HepG2 (cell line): ENCODE measurements around the gene EMC9. TPM values are rescaled to one million over a fixed set of nuclear protein-coding genes. Genes with fewer than 3 reads are reported as not detected.
A peak's percentile ranks its signal among the peaks of the same experiment; 100 is the strongest.

Experiments used
- KMT2B ChIP-seq: IDR thresholded peaks from 2 replicates; pipeline ENCODE4 v1.6.1; 2016; ENCODE audit warnings: missing genetic modification reagents, missing compliant biosample characterization
- NFE2L2 ChIP-seq: fragments of 150-350 bp; IDR thresholded peaks from 2 replicates; pipeline ENCODE4 v1.6.1; 2014; ENCODE audit warnings: low read length
- NR2C2 ChIP-seq: sonication (generic); formaldehyde crosslinking; IDR thresholded peaks from 2 replicates; pipeline ENCODE4 v1.4.0; 2020; ENCODE audit warnings: missing genetic modification reagents, mild to moderate bottlenecking, moderate library complexity, borderline replicate concordance
- SRSF9 ChIP-seq: fragments of 200-400 bp; formaldehyde crosslinking; IDR thresholded peaks from 2 replicates; pipeline ENCODE4 v1.6.1; 2018; ENCODE audit warnings: borderline replicate concordance, mild to moderate bottlenecking, low read depth, low read length; ENCODE audit not compliant: insufficient read depth, poor library complexity, severe bottlenecking
- TGIF2 ChIP-seq: IDR thresholded peaks from 2 replicates; pipeline ENCODE4 v1.6.1; 2016; ENCODE audit warnings: control low read depth, missing compliant biosample characterization
- ZBTB7B ChIP-seq: sonication (generic); formaldehyde crosslinking; IDR thresholded peaks from 2 replicates; pipeline ENCODE4 v1.4.0; 2020; ENCODE audit warnings: missing genetic modification reagents
- ZNF251 ChIP-seq: sonication (generic); formaldehyde crosslinking; IDR thresholded peaks from 2 replicates; pipeline ENCODE4 v1.9.0; 2021; ENCODE audit warnings: mild to moderate bottlenecking, missing genetic modification reagents
- ZNF510 ChIP-seq: sonication (generic); formaldehyde crosslinking; IDR thresholded peaks from 2 replicates; pipeline ENCODE4 v1.4.0; 2020; ENCODE audit warnings: low read depth, mild to moderate bottlenecking, missing genetic modification reagents
- ZNF709 ChIP-seq: sonication (generic); formaldehyde crosslinking; IDR thresholded peaks from 2 replicates; pipeline ENCODE4 v1.5.0; 2020; ENCODE audit warnings: mild to moderate bottlenecking, missing genetic modification reagents
- polyA plus RNA-seq, 8 experiments: library from polyadenylated mRNA; depleted of rRNA in 3 of 8; stranded (reverse) in 7 of 8; unstranded in 1 of 8; fragments of >200 nt; fragmentation: Illumina TruSeq in 4 of 8; extraction: Trizol in 4 of 8; gene quantifications; 2 replicates each; pipeline versions ENCODE4 v1.2.1 to v1.2.3, GENCODE V29; 2011 to 2016; ENCODE audit warnings: low read depth in 4 of 8, missing spikeins in 1 of 8, mixed read lengths in 1 of 8; ENCODE audit not compliant: insufficient read depth in 1 of 8
- total RNA-seq, 5 experiments: library from RNA; depleted of rRNA; stranded (reverse); fragments of >200 nt; fragmentation: Illumina TruSeq; extraction: Trizol; gene quantifications; 2 replicates each; pipeline ENCODE4 v1.2.3, GENCODE V29; 2016; ENCODE audit warnings: low read depth in 1 of 5
- TF ChIP-seq, protein P1 (sequence below): sonication (generic); formaldehyde crosslinking; IDR thresholded peaks from 2 replicates; pipeline ENCODE4 v1.5.0; 2020; ENCODE audit warnings: mild to moderate bottlenecking, missing genetic modification reagents, borderline replicate concordance
- TF ChIP-seq, protein P2 (sequence below): sonication (generic); formaldehyde crosslinking; IDR thresholded peaks from 2 replicates; pipeline ENCODE4 v1.5.0; 2020; ENCODE audit warnings: missing genetic modification reagents, mild to moderate bottlenecking, borderline replicate concordance
- TF ChIP-seq, protein P3 (sequence below): sonication (generic); formaldehyde crosslinking; IDR thresholded peaks from 2 replicates; pipeline ENCODE4 v1.9.0; 2021; ENCODE audit warnings: mild to moderate bottlenecking, missing genetic modification reagents
- TF ChIP-seq, protein P4 (sequence below): sonication (generic); formaldehyde crosslinking; conservative IDR thresholded peaks from 2 replicates; pipeline ENCODE4 v1.4.0; 2020; ENCODE audit warnings: missing genetic modification reagents
- TF ChIP-seq, protein P5 (sequence below): sonication (generic); formaldehyde crosslinking; IDR thresholded peaks from 2 replicates; pipeline ENCODE4 v1.9.0; 2022; ENCODE audit warnings: low read depth, missing genetic modification reagents

Gene EMC9
- total and polyA plus RNA-seq, 2 of the 13 experiments (the other 11 are each of a cell fraction or from before 2014, with no cell fraction given) = 60.5 to 78.7 TPM

DNA sequence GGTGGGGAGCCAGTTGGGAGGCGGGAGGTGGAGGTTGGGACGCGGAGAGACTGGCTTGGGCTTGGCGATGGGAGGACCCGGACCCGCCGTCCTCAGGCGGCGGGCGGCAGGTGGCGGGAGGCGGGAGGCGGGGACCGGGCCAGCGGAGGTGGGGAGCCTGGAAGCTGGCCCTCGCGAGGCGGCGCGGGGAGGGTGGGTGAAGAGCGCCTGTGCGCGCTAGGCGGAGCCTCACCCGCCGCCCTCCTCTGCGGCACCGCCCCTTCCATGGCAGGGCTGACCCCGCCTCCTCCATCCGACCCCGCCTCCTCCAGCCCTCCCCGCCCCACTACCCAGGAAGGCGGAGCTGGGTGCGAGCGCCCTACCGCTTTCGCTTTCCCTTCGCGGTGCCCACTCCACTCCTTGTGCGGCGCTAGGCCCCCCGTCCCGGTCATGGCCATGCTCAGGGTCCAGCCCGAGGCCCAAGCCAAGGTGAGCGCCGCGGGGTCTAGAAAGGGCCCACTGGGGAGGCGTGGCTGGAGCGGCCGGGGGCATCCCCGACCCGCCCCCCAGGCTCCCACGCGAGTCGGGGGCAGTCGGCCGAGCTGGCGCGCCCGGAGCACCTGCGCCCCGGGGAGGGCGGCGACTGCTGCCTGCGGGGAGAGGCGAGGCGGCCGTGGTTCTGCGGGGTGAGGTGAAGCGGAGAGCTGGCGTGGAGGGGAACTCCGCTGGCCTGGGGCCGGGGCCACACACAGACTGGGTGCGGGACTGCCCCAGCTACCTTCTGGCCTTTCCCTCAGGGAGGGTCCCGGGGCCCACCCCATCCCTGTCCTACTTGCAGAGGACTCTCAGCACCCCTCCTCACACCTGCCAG, 5.3 kb downstream of the EMC9 start, which contains the start of gene PSME1 (continued):
- TF ChIP-seq, protein P1, sequence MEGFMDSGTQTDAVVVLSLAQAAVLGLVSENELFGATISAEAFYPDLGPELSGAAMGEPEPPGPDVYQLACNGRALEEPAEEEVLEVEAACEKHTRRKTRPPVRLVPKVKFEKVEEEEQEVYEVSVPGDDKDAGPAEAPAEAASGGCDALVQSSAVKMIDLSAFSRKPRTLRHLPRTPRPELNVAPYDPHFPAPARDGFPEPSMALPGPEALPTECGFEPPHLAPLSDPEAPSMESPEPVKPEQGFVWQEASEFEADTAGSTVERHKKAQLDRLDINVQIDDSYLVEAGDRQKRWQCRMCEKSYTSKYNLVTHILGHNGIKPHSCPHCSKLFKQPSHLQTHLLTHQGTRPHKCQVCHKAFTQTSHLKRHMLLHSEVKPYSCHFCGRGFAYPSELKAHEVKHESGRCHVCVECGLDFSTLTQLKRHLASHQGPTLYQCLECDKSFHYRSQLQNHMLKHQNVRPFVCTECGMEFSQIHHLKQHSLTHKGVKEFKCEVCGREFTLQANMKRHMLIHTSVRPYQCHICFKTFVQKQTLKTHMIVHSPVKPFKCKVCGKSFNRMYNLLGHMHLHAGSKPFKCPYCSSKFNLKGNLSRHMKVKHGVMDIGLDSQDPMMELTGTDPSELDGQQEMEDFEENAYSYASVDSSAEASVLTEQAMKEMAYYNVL = peak; percentile 93
- TF ChIP-seq ZNF510 (peak; percentile 4; the same call in 1 of the 2 replicates), SRSF9 (no peak), NR2C2 (CRISPR knock-in tag) (no peak; the same call in 1 of the 2 replicates), ZBTB7B (CRISPR knock-in tag) (peak; percentile 84), ZNF709 (no peak), ZNF251 (CRISPR knock-in tag) (no peak), NFE2L2 (no peak), TGIF2 (CRISPR knock-in tag) (no peak; the same call in 1 of the 2 replicates), KMT2B (peak; percentile 95)
- TF ChIP-seq, protein P2, sequence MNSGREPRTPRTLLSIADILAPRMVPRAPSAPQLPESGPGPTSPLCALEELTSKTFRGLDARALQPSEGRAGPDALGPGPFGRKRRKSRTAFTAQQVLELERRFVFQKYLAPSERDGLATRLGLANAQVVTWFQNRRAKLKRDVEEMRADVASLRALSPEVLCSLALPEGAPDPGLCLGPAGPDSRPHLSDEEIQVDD = peak; percentile 96
- TF ChIP-seq, protein P3, sequence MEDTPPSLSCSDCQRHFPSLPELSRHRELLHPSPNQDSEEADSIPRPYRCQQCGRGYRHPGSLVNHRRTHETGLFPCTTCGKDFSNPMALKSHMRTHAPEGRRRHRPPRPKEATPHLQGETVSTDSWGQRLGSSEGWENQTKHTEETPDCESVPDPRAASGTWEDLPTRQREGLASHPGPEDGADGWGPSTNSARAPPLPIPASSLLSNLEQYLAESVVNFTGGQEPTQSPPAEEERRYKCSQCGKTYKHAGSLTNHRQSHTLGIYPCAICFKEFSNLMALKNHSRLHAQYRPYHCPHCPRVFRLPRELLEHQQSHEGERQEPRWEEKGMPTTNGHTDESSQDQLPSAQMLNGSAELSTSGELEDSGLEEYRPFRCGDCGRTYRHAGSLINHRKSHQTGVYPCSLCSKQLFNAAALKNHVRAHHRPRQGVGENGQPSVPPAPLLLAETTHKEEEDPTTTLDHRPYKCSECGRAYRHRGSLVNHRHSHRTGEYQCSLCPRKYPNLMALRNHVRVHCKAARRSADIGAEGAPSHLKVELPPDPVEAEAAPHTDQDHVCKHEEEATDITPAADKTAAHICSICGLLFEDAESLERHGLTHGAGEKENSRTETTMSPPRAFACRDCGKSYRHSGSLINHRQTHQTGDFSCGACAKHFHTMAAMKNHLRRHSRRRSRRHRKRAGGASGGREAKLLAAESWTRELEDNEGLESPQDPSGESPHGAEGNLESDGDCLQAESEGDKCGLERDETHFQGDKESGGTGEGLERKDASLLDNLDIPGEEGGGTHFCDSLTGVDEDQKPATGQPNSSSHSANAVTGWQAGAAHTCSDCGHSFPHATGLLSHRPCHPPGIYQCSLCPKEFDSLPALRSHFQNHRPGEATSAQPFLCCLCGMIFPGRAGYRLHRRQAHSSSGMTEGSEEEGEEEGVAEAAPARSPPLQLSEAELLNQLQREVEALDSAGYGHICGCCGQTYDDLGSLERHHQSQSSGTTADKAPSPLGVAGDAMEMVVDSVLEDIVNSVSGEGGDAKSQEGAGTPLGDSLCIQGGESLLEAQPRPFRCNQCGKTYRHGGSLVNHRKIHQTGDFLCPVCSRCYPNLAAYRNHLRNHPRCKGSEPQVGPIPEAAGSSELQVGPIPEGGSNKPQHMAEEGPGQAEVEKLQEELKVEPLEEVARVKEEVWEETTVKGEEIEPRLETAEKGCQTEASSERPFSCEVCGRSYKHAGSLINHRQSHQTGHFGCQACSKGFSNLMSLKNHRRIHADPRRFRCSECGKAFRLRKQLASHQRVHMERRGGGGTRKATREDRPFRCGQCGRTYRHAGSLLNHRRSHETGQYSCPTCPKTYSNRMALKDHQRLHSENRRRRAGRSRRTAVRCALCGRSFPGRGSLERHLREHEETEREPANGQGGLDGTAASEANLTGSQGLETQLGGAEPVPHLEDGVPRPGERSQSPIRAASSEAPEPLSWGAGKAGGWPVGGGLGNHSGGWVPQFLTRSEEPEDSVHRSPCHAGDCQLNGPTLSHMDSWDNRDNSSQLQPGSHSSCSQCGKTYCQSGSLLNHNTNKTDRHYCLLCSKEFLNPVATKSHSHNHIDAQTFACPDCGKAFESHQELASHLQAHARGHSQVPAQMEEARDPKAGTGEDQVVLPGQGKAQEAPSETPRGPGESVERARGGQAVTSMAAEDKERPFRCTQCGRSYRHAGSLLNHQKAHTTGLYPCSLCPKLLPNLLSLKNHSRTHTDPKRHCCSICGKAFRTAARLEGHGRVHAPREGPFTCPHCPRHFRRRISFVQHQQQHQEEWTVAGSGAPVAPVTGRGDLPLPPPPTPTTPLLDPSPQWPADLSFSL (CRISPR knock-in tag) = no peak
- TF ChIP-seq, protein P4, sequence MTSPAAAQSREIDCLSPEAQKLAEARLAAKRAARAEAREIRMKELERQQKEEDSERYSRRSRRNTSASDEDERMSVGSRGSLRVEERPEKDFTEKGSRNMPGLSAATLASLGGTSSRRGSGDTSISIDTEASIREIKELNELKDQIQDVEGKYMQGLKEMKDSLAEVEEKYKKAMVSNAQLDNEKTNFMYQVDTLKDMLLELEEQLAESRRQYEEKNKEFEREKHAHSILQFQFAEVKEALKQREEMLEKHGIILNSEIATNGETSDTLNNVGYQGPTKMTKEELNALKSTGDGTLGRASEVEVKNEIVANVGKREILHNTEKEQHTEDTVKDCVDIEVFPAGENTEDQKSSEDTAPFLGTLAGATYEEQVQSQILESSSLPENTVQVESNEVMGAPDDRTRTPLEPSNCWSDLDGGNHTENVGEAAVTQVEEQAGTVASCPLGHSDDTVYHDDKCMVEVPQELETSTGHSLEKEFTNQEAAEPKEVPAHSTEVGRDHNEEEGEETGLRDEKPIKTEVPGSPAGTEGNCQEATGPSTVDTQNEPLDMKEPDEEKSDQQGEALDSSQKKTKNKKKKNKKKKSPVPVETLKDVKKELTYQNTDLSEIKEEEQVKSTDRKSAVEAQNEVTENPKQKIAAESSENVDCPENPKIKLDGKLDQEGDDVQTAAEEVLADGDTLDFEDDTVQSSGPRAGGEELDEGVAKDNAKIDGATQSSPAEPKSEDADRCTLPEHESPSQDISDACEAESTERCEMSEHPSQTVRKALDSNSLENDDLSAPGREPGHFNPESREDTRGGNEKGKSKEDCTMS (CRISPR knock-in tag) = peak; percentile 14; the same call in 1 of the 2 replicates
- TF ChIP-seq, protein P5, sequence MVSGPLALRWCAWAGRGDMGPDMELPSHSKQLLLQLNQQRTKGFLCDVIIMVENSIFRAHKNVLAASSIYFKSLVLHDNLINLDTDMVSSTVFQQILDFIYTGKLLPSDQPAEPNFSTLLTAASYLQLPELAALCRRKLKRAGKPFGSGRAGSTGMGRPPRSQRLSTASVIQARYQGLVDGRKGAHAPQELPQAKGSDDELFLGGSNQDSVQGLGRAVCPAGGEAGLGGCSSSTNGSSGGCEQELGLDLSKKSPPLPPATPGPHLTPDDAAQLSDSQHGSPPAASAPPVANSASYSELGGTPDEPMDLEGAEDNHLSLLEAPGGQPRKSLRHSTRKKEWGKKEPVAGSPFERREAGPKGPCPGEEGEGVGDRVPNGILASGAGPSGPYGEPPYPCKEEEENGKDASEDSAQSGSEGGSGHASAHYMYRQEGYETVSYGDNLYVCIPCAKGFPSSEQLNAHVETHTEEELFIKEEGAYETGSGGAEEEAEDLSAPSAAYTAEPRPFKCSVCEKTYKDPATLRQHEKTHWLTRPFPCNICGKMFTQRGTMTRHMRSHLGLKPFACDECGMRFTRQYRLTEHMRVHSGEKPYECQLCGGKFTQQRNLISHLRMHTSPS = peak; percentile 86
